GM11168 (cell line): ENCODE data around the gene CEP95.
"Not testable (repeated sequence)": the region's sequence is repeated elsewhere in the genome, so short reads cannot be mapped to it uniquely, and the experiment has no call there.

ENCODE experiments used
- in situ Hi-C: fragments of 300-500 bp; cut with MboI; formaldehyde crosslinking; loops from one replicate; pipeline ENCODE4 v1.12.0; 2022; ENCODE audit warnings: low sequenced_read_pairs; ENCODE audit not compliant: unreplicated experiment

Gene CEP95, protein sequence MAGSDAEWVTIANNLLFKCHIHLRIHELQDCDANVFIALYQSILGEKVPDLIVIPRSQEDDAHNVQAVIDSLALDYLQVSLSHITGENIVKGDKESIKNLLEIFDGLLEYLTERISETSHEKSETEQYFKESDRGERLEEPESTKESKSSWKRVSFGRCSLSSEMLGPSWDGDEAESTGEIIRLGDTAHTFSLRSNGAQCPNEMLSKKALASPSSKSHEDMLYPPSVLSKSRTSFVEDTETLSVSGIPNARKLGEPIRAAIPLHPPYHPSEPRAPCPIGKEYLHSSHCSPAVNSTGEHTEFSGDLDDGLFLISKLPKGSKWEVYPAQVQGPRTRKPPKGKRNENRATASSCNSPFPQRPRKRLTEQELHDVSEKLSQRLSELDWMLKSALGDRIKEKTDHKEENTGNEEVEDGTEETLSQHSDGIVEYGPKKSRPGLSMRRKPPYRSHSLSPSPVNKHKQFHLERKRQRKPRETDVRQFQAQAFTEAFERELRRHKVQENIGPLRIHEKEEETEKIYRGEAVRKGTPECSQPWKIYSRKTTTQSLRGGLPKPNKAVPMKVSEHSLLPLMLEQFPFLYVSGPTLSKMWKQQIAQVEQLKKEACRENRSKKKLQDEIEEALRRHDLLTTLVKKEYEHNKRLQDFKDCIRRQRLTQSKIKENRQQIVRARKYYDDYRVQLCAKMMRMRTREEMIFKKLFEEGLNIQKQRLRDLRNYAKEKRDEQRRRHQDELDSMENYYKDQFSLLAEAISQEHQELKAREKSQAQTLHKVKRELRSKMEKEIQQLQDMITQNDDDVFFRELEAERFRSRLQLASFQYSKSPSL

DNA sequence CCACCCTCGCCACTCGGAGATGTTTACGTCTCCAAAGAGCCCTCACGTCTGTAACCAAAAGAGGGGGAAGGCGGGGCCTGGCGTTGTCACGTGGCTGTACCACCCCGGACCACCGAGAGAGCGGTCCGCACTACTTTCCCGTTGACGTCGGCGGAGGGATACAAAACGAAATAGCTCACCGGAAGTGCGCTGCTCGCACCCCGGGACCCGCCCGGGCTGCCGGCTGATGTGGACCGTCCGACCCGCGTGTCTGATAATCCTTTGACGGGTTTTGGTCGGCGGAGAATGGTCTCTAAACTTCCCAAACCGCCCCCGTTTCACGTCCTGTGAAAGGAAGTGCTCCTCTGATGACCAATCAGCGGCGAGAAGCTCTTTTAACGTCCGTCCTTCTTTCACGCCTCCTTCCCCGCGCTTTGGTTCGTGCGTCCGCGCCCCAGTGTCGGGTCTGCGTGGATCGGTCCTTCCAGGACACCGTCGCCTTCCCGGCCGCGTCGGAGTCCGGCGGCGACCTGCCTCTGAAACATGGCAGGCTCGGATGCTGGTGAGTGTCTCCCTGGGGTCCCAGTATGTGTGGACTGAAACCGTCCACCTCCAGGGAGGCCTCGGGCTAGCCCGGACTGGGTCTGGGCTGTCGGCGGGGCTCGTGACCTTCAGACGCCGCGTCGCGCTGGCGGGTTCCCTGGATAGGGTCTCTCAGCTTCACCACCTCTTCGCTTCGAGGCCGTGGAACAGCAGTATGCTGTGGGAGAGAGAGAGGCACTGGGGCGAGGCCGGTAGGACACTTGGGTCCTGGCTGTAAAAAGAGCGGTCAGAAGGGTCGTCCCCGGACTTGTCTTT, at the start of gene CEP95:
Gene CEP95, plus strand, starts transcription at position 402 of the 837 bp plus-strand sequence. Its CDS starts 121 bp downstream, at position 523.
- in situ Hi-C loops: no loop called here

DNA sequence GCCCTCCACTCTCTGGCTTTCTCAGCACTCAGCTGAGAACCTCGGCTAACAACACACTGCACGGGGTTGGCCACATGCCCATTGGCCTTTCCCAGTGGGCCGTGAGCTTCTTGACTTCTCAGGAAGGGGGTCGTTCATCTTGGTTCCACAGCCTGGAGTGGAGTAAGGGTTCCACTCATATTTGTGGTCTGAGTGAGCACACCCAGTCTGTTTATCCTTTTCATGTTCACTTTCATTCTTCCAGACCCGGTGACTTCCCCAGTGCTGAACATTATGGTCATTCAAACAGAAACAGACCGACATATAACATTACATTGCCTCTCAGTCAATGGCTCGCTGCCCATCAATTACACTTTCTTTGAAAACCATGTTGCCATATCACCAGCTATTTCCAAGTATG, 49.6 kb upstream of the CEP95 start:
- in situ Hi-C loops: no loop called here

DNA sequence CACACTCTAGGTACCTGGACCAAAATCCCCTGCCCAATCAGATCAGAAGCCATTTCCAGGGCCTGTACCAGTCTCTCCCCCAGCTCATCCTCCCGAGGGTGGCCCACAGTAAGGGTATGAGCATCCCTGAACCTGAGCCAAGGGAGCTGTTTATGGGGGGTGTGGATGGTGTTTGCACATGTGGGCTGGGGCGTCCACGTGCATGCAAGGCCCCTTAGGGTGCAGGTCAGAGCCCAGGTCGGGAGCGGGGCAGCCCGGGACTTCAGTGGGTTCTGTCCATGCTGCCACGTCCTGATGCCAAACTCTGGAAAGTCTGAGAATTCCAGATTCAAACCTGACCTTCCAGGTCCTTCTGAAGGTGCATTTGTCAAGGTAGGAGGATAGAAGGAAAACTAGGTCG, 48.0 kb upstream of the CEP95 start:
- in situ Hi-C loops: no loop called here

DNA sequence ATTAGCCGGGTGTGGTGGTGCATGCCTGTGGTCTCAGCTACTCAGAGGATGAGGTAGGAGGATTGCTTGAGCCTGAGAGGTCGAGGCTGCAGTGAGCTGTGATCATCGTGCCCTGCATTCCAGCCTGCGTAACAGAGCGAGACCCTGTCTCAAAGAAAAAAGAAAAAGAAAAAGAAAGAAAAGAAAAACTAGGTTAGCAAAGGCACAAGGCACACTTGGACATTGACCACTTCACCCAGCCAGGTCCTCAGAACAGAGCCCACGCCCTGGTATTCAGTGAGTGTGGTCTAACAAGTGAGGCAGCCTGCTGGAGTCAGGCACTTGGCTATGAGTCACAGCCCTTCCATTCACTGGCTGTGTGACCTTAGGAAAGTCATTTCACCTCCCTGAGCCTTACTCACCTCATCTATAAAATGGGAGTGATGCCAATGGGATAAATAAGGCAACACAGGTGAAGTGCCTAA, 47.5 kb upstream of the CEP95 start:
- in situ Hi-C loops: no loop called here

DNA sequence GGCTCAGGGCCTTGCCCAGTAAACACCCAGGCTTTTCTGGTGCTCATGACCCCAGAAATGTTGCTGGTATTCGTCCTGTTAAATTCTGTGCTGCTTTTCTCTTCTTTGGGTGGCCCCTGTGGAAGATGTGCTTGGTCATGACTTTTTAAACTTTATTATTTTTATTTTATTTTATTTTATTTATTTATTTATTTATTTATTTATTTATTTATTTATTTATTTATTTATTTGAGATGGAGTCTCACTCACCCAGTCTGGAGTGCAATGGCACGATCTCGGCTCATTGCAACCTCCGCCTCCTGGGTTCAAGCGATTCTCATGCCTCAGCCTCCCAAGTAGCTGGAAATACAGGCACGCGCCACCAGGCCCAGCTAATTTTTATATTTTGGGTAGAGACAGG, 47.0 kb upstream of the CEP95 start:
- in situ Hi-C loops: not testable (repeated sequence)

DNA sequence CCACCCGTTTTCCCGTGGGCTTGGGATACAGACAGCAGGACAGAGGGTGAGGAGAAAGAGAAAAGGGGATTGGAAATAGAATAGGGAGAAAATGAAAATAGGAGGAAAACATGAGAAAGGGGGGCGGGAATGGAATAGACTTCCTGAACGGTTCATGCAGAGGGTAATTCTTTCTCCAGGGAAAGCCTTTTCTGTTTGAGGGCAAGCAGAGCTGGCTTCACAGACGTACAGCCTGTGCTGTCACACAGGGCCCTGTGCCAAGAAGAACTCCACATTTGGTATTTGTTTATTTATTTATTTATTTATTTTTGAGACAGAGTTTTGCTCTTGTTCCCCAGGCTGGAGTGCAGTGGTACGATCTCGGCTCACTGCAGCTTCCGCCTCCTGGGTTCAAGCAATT, 45.8 kb upstream of the CEP95 start:
- in situ Hi-C loops: no loop called here

DNA sequence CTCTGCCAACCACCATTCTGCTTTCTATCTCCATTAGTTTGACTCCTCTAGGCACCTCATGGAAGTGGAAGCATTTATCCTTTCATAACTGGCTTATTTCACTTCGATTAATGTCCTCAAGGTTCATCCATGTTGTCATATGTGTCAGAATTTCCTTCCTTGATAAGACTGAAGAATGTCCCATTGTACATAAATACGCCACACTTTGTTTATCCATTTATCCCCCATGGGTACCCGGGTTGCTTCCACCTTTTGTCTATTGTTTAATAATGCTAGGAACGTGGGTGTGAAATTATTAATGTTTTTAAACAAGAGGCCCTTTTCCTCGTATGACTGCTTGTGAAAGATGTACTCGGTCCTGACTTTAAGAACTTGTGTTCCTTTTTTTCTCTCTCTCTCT, 45.0 kb upstream of the CEP95 start:
- in situ Hi-C loops: no loop called here

DNA sequence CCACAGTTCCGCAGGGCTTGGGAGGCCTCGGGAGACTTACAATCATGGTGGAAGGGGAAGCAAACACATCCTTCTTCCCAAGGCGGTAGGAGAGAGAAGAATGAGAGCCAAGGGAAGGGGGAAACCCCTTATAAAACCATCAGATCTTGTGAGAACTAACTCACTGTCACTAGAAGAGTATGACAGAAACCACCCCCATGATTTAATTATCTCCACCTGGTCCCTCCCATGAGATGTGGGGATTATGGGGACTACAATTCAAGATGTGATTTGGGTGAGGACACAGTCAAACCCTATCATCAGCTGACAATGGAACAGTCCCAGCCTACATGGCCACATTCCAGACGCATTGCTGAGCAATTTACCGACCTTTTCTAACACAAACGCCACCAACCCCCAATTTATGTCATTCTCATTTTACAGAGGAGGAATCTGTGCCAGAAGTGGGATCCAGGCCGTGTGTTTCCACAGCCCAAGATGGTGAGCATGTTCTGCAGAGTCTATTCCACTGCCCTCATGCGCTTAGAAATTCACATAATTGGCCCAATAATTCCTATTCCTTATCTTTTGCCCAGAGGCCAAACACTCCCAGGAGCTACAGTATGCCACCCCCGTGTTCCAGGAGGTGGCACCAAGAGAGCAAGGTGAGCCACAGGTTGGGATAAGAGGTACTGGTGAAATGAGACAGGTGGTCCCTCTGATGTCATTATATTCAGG, 40.6 kb upstream of the CEP95 start:
- in situ Hi-C loops: no loop called here

DNA sequence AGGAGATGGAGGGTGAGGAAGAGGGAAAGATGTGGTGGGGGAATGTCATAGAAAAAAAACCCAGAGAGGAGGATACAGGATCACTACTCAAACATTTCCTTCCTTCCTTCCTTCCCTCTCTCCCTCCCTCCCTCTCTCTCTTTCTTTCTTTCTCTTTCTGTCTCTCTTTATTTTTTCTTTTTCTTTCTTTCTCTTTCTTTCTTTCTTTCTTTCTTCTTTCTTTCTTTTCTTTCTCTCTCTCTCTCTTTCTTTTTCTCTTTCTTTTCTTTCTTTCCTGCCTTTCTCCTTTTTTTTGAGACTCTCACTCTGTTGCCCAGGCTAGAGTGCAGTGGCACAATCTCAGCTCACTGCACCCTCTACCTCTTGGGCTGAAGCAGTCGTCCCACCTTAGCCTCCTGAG, 39.9 kb upstream of the CEP95 start:
- in situ Hi-C loops: not testable (repeated sequence)

DNA sequence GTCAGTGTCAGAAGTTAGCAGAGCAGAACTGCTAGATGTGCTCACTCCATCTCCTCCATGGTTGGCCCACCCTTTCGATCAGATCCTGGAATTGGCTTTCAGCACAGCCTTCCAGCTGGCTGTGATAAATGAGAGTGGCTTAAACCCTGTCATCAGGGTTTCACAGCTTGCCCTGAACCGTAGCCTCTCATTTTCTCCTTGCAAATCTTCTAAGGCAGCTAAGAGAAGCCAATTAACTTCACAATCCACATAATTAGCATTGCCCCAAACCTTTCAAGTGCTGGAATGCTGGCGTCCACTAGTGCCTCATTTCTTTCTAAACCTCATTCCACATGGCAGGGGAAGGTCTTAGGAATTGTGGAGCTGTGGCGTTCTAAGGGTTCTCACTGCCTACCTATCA, 36.2 kb upstream of the CEP95 start:
- in situ Hi-C loops: no loop called here

DNA sequence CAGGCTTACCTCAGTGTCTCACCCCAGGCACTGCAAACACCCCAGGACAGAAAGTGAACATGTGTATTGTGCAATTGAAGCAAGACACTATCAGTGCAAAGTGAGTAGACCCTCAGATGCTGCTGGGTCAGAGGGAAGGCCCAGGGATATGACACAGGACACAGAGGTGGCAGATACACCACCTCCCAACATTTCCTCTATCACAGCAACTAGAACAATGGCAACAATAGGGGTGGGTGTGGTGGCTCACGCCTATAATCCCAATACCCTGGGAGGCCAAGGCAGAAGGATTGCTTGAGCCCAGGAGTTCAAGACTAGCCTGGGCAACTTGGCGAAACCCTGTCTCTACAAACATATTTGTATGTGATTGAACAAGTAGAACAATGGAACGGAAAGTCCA, 35.3 kb upstream of the CEP95 start:
- in situ Hi-C loops: no loop called here

DNA sequence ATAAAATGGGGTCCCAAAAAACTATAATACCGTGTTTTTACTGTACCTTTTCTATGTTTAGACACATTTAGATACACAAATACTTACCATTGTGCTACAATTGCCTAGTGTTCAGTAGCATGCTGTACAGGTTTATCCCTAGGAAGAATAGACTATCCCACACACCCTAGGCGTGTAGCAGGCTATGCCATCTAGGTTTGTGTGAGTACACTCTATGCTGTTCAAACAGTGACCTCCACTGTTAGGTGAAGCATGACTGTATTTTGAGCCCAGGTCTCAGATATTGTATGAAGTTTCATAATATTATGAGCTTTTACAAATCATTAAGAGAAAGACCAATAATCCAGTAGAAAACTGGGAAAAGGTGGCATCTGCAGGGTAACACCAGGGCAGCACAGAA, 34.2 kb upstream of the CEP95 start:
- in situ Hi-C loops: no loop called here

DNA sequence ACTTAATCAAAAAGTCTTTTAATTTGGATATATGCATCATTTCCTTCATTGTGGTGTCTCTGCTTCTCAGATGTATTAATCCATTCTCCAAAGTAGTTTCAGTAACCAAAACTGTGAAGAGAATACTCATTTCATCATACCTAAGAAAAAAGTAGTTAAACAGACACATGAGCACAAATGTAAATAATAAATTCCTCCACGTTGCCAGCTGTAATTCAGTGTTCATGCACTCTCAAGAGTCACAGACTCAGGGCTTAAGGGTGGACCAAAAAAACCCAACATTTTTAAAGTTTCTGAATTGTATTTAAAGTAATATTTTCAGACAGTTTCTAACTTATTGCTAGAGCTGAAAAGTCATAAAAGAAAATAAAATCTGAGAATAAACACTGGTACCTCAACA, 28.9 kb upstream of the CEP95 start:
- in situ Hi-C loops: no loop called here

DNA sequence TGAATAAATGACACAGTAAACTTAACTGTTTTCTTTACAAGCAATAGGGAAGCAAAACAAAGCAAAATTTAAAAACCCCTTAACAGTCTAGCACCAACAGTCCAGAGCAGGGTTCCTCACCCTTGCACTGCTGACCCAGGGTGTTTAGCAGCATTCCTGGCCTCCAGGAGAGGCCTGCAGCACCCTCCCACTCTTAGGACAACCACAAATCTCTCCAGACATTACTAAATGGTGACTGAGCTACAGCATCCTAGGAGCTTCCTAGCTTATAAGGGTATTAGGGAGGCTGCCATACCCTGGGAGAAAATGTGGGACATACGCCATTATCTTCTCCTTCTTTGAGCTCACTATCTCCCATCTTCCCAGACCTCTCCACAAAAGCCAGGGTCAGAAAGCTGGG, 25.8 kb upstream of the CEP95 start:
- in situ Hi-C loops: no loop called here

DNA sequence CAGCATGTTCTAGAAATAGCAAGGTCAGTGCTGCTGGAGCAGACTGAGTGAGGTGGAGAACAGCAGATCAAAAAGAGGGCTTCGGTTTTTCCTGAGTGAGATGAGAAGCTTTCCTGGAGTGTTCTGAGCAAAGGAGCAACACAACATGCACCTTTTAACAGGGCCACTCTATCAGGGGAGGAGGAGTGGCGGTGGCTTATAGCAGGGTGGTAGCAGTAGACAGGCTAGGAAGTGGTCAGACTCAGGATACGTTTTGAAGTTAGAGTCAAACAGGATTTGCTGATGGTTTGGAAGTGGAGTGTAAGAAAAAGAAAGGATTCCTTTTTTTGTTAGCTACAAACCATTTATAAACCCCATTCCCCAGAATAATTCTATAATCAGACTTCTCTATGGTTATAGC, 22.4 kb upstream of the CEP95 start:
- in situ Hi-C loops: no loop called here

DNA sequence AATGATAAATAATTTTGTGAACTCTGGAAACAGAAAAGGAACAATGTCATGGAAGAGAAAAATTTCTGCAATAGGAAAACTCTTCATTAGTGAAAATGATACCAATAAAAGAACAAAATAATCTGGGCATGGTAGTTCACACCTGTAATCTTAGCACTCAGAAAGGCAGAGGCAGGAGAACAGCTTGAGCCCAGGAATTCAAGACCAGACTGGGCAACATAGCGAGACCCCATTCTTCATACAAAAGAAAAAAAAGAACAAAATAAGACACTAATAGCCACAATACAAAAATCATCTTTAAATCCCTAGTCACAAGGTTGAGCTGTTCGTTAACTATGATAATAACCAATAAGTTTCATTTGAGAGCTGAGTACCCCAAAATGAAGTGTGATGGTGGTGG, 18.5 kb upstream of the CEP95 start:
- in situ Hi-C loops: no loop called here

DNA sequence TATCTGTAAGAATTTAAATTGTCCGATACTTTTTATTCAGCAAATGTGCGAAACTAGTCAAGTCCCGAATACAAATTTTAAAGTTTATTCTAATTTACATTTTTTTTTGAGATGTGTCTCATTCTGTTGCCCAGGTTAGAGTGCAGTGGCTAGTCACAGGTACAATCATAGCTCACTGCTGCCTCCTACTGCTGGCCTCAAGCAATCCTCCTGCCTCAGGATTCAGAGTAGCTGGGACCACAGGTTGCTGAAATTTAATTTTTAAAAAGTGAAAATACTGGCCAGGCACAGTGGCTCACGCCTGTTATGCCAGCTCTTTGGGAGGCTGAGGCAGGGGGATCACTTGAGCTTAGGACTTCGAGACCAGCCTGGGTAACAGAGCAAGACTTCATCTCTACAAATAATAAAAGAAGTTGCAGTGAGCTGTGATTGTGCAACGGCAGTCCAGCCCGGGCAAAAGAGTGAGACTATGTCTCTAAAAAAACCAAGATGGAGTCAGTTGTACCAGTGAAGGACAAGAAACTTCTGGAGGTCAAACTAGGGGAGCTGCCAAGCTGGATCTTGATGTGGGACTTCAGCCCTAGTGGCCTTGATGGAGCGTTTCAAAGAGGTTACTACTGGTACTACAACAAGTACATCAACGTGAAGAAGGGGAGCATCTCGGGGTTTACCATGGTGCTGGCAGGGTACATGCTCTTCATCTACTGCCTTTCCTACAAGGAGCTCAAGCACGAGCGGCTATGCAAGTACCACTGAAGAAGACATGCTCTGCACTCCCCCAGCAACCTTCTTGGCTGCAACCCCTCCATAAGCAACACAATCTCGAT, 15.5 kb upstream of the CEP95 start:
- in situ Hi-C loops: loop anchor here (5.0 kb wide), 2 partner anchors 69 to 179 kb away; no protein-coding TSS in a partner anchor

DNA sequence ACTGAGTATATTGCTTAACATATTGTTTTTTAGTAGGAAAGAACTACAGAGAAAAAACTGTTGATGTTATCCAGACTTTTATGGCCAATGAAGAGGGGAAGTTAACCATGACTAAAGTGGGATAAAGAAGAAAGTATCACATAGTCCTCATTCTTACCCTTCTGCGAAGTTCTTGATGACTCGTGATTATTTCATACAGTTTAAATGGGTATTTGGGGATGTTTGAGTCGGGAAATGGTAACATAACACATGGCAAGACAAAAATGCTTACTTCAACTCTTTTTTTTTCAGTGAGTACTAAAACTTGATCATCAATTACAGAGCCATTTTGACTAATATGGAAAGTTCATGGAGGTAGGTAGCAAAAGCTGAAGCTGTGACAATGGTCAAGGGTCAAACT, 14.8 kb upstream of the CEP95 start:
- in situ Hi-C loops: loop anchor here (5.0 kb wide), 2 partner anchors 70 to 180 kb away; no protein-coding TSS in a partner anchor
